Activated CD4-positive, alpha-beta memory T cell treated with anti-CD3 and anti-CD28 coated beads, Interleukin-2, amount 10 ng/mL, durations not matched to agents 7 days and 5 days (primary cell): ENCODE results near the gene ILF3. TPM values are rescaled to one million over a fixed set of nuclear protein-coding genes. Genes with fewer than 3 reads are reported as not detected.

Experiments
- CTCF ChIA-PET: fragments of 350-600 bp; sonication (Branson Sonifier 250); formaldehyde crosslinking; loops from one replicate; lab custom pipeline; 2021; ENCODE audit warnings: antibody characterized with exemption, inconsistent platforms; lab: Charles Lee
- POLR2A ChIA-PET: fragments of 350-600 bp; sonication (Branson Sonifier 250); formaldehyde crosslinking; loops from one replicate; lab custom pipeline; 2021; ENCODE audit warnings: antibody characterized with exemption; lab: Charles Lee
- DNase-seq: peaks from one replicate; pipeline ENCODE4 v3.0.0-alpha.2; 2020
- H3K27ac Mint-ChIP-seq: one replicate; pipeline ENCODE4 v1.8.0; 2021; ENCODE audit warnings: mild to moderate bottlenecking, mixed read lengths
- H3K27me3 Mint-ChIP-seq: one replicate; pipeline ENCODE4 v1.8.0; 2021; ENCODE audit warnings: mixed read lengths
- H3K36me3 Mint-ChIP-seq: one replicate; pipeline ENCODE4 v1.8.0; 2021; ENCODE audit warnings: low read depth, mixed read lengths
- H3K4me1 Mint-ChIP-seq: one replicate; pipeline ENCODE4 v1.8.0; 2021; ENCODE audit warnings: mixed read lengths
- H3K4me3 Mint-ChIP-seq: one replicate; pipeline ENCODE4 v1.8.0; 2021; ENCODE audit warnings: mild to moderate bottlenecking, mixed read lengths
- H3K9me3 Mint-ChIP-seq: one replicate; pipeline ENCODE4 v1.8.0; 2021; ENCODE audit warnings: mixed read lengths
- total RNA-seq, 2 experiments: library from RNA; stranded (reverse); gene quantifications; one replicate each; pipeline ENCODE4 v1.2.3, GENCODE V29; 2021

ILF3 gene
- total RNA-seq, 2 experiments from 2014 or later = 301 to 324 TPM

- peaks cover 69% of the 10 kb centered on the region for H3K36me3 Mint-ChIP-seq
- DNase-seq = no peak
- H3K9me3 Mint-ChIP-seq = no peaks in the 10 kb centered on the region
- H3K4me3 Mint-ChIP-seq = no peak overlapping the region
- POLR2A ChIA-PET = interaction anchor here (1.6 kb wide), 1 partner anchor 18 kb away, joined by 4 read pairs; no protein-coding TSS in a partner anchor
- CTCF ChIA-PET = interaction anchor here (1.1 to 1.3 kb wide), 2 partner anchors 20 to 110 kb away, joined by 3 read pairs; no protein-coding TSS in a partner anchor
- no peak overlapping the region for H3K27ac Mint-ChIP-seq
- no peaks in the 10 kb centered on the region for H3K27me3 Mint-ChIP-seq
- H3K4me1 Mint-ChIP-seq = no peaks in the 10 kb centered on the region
These were observed 25.6 kb downstream of the ILF3 start for GRCh38 chr19:10679743-10680142.

DNA sequence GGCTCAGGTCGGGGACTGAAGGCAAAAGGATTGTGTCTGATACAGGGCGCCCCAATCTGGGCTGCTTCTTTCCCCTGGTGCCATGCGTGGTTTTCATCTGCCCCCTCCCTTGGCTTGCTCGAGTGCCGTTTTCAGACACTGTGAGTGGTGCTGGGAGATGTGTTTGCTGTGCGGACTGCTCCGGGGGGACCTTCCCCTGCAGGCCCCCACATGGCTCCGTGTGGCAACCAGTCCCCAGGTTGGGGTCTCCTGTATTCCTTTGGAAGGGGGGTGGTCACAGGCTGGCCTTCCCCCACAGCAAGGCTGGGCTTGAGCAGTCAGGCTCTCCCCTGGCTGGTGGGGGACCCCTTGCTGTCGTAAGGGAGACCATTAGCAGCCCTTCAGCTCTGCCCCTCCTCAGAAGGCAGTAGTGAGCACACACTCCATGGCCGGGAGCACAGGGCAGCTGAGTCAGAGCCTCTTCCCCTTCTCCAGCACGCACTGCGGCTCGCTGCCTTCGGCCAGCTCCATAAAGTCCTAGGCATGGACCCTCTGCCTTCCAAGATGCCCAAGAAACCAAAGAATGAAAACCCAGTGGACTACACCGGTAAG is 26.5 kb downstream of the ILF3 start:
- POLR2A ChIA-PET = interaction anchor here (1.0 kb wide), 1 partner anchor 15 kb away, joined by 6 read pairs; no protein-coding TSS in a partner anchor

GRCh38 chr19:10681658-10682057 is 27.5 kb downstream of the ILF3 start:
- H3K27me3 Mint-ChIP-seq = no peaks in the 10 kb centered on the region
- no peak overlapping the region for H3K27ac Mint-ChIP-seq
- no peak overlapping the region for H3K4me3 Mint-ChIP-seq
- CTCF ChIA-PET = no interaction called here
- peaks cover 74% of the 10 kb centered on the region for H3K36me3 Mint-ChIP-seq
- H3K9me3 Mint-ChIP-seq = no peaks in the 10 kb centered on the region
- no peaks in the 10 kb centered on the region for H3K4me1 Mint-ChIP-seq
- POLR2A ChIA-PET = interaction anchor here (1.0 to 1.5 kb wide), 2 partner anchors 10 to 14 kb away, joined by 4 to 6 read pairs; no protein-coding TSS in a partner anchor
- DNase-seq = no peak

More for the DNA sequence above, 26.5 kb downstream of the ILF3 start:
- H3K27me3 Mint-ChIP-seq = no peaks in the 10 kb centered on the region
- CTCF ChIA-PET = no interaction called here
- no peaks in the 10 kb centered on the region for H3K9me3 Mint-ChIP-seq
- H3K4me3 Mint-ChIP-seq = no peak overlapping the region
- DNase-seq = no peak
- H3K36me3 Mint-ChIP-seq = peaks cover 71% of the 10 kb centered on the region
- no peak overlapping the region for H3K27ac Mint-ChIP-seq
- no peaks in the 10 kb centered on the region for H3K4me1 Mint-ChIP-seq

DNA sequence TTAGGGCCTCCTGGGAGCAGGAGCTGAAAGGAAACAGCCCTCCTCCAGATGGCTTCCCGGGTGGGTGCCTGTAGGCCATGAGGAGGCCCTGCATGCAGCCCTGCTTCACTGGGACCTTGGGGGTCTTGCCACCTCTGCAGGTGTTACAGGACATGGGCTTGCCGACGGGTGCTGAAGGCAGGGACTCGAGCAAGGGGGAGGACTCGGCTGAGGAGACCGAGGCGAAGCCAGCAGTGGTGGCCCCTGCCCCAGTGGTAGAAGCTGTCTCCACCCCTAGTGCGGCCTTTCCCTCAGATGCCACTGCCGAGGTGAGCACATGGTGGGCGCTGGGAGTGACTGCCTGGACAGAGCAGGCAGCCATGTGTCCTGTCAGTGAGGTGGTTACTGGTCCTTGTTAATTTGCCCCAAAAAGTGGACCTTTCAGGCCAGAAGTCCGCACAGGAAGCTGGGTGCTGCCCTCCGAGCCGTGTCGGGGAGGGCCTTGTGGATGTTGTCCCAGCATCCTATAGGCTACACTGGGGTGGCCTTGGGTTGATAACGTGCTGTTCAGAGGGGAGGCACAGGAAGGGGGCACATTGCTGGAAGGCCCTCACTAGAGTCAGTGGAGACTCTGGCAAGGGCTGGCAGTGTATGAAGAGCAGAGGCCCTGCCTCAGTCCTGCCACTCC is 28.4 kb downstream of the ILF3 start:
- H3K27ac Mint-ChIP-seq = no peak overlapping the region
- DNase-seq = no peak
- peaks cover 72% of the 10 kb centered on the region for H3K36me3 Mint-ChIP-seq
- H3K4me3 Mint-ChIP-seq = no peak overlapping the region
- H3K9me3 Mint-ChIP-seq = no peaks in the 10 kb centered on the region
- CTCF ChIA-PET = no interaction called here
- H3K4me1 Mint-ChIP-seq = no peaks in the 10 kb centered on the region
- POLR2A ChIA-PET = interaction anchor here (0.9 to 1.5 kb wide), 2 partner anchors 11 to 13 kb away, joined by 4 read pairs; no protein-coding TSS in a partner anchor
- H3K27me3 Mint-ChIP-seq = no peaks in the 10 kb centered on the region

GRCh38 chr19:10683064-10683426 is 28.9 kb downstream of the ILF3 start:
- Mint-ChIP-seq H3K9me3 (no peaks in the 10 kb centered on the region), H3K27me3 (no peaks in the 10 kb centered on the region), H3K4me3 (no peak overlapping the region), H3K27ac (no peak overlapping the region), H3K36me3 (peaks cover 72% of the 10 kb centered on the region), H3K4me1 (no peaks in the 10 kb centered on the region)
- POLR2A ChIA-PET = interaction anchor here (0.9 to 1.5 kb wide), 2 partner anchors 11 to 13 kb away, joined by 4 read pairs; no protein-coding TSS in a partner anchor
- DNase-seq = no peak
- CTCF ChIA-PET = no interaction called here

DNA sequence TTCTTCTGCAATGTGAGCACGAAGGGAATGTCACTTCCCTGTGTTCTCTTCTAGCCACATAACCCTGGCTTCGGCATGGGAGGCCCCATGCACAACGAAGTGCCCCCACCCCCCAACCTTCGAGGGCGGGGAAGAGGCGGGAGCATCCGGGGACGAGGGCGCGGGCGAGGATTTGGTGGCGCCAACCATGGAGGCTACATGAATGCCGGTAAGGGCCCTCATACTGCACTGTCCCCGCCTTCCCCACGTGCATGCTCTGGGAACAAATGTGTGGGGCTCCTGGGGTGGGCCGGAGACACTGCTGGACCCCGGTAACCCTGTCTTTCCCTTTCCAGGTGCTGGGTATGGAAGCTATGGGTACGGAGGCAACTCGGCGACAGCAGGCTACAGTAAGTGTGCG is 29.4 kb downstream of the ILF3 start:
- H3K4me1 Mint-ChIP-seq = no peaks in the 10 kb centered on the region
- H3K27me3 Mint-ChIP-seq = no peaks in the 10 kb centered on the region
- ChIA-PET POLR2A (no interaction called here), CTCF (no interaction called here)
- peaks cover 71% of the 10 kb centered on the region for H3K36me3 Mint-ChIP-seq
- H3K4me3 Mint-ChIP-seq = no peak overlapping the region
- H3K27ac Mint-ChIP-seq = no peak overlapping the region
- DNase-seq = no peak
- no peaks in the 10 kb centered on the region for H3K9me3 Mint-ChIP-seq

GRCh38 chr19:10685210-10685609 is 31.1 kb downstream of the ILF3 start:
- ChIA-PET CTCF (no interaction called here), POLR2A (interaction anchor here (1.1 kb wide), 1 partner anchor 10 kb away, joined by 3 read pairs; no protein-coding TSS in a partner anchor)
- Mint-ChIP-seq H3K27me3 (no peaks in the 10 kb centered on the region), H3K9me3 (no peaks in the 10 kb centered on the region), H3K27ac (no peak overlapping the region), H3K4me3 (no peak overlapping the region), H3K4me1 (no peaks in the 10 kb centered on the region), H3K36me3 (peaks cover 69% of the 10 kb centered on the region)
- DNase-seq = no peak

DNA sequence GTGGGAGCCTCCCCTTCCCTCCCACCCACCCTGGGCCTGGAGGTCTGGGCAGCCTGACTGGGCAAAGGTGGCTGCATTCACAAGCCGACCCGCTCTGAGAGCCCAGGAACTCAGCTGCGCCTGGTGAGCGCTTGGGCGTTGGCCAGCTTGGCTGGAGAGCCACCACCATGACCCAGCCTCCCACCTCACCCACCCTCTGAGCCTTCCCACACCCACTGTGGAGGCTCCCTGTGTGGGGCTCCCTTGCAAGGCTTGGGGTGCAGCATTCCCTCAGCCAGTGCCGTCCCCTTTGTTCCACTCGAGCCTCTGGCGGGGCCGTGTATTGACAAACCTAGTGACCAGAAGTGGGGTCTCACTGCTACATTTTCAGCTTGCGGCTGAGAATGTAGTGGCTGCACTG is 32.0 kb downstream of the ILF3 start:
- no peaks in the 10 kb centered on the region for H3K9me3 Mint-ChIP-seq
- no peaks in the 10 kb centered on the region for H3K27me3 Mint-ChIP-seq
- no peak overlapping the region for H3K27ac Mint-ChIP-seq
- H3K36me3 Mint-ChIP-seq = peaks cover 74% of the 10 kb centered on the region
- ChIA-PET POLR2A (interaction anchor here (1.3 kb wide), 1 partner anchor 106 kb away, joined by 3 read pairs; no protein-coding TSS in a partner anchor), CTCF (interaction anchor here (0.6 kb wide), 1 partner anchor 42 kb away, joined by 4 read pairs; no protein-coding TSS in a partner anchor)
- H3K4me1 Mint-ChIP-seq = no peaks in the 10 kb centered on the region
- no peak overlapping the region for H3K4me3 Mint-ChIP-seq
- DNase-seq = no peak

DNA sequence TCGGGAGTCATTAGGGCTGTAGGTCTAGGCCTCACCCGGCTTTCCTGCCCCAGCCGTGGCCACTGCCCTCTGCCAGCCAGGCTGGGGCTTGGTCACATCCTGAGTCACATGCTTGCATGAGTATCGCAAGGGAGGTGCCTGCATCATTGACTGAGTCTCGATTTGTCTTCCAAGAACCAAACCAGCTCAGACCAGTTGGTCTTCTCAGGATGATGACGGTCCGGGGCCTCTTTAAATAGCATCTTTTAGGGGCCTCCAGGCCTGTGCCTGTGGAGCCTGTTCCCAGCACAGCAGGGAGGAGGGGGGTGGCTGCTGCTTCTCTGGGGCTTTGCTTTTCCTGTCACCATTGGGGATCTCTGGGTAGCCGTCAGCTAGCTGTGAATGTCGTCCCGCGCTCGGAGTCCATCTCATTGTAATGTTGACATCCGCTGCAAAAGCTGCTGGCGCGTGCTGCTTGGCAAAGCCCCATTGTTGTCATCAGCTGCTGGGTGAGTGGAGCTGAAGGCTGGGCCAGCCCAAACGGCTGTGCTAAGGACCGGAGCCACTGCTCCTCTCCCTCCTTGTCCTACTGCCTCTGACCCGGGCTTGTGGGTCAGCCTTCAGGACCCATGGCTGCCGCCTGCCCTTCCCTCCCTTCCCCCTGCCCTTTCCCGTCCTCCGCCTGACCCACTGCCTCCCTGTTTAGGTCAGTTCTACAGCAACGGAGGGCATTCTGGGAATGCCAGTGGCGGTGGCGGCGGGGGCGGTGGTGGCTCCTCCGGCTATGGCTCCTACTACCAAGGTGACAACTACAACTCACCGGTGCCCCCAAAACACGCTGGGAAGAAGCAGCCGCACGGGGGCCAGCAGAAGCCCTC is 32.7 kb downstream of the ILF3 start:
- CTCF ChIA-PET = no interaction called here
- H3K4me3 Mint-ChIP-seq = no peak overlapping the region
- no peak overlapping the region for H3K27ac Mint-ChIP-seq
- no peaks in the 10 kb centered on the region for H3K4me1 Mint-ChIP-seq
- DNase-seq = no peak
- H3K36me3 Mint-ChIP-seq = peaks cover 74% of the 10 kb centered on the region
- POLR2A ChIA-PET = interaction anchor here (1.2 to 1.3 kb wide), 2 partner anchors 15 to 107 kb away, joined by 3 read pairs; no protein-coding TSS in a partner anchor
- no peaks in the 10 kb centered on the region for H3K9me3 Mint-ChIP-seq
- no peaks in the 10 kb centered on the region for H3K27me3 Mint-ChIP-seq

DNA sequence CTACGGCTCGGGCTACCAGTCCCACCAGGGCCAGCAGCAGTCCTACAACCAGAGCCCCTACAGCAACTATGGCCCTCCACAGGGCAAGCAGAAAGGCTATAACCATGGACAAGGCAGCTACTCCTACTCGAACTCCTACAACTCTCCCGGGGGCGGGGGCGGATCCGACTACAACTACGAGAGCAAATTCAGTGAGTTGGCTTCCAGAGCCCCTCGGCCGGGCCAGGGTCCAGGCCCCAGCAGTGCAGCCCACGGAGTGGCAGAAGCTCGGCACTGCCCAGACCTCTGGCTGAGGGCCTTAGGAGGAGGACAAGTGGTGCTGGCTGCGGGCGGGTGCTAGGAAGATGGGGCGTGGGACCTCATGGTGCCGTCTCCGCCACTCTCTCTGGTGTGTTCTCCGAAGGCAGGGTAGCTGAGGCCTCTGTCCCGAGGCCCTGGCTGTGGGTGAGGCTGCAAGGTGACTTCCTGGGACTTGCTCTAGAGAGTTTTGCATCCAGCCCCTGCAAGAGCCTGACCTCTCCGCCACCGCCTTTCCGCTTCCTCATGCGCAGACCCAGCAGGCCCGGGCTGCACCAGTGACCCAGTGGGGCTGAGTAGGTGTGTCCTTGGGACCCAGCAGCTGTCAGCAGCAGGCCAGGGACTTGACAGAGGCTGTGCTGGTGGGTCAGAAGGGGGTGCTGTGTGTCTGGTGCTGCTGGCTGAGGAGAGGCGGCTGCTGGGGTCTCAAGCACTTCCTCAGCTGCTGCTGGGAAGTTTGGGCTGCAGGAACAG is 33.6 kb downstream of the ILF3 start:
- Mint-ChIP-seq H3K4me1 (no peaks in the 10 kb centered on the region), H3K36me3 (peaks cover 75% of the 10 kb centered on the region), H3K27ac (no peak overlapping the region), H3K9me3 (no peaks in the 10 kb centered on the region), H3K4me3 (no peak overlapping the region), H3K27me3 (no peaks in the 10 kb centered on the region)
- POLR2A ChIA-PET = interaction anchor here (1.1 to 1.3 kb wide), 3 partner anchors 16 to 108 kb away, joined by 3 read pairs; no protein-coding TSS in a partner anchor
- CTCF ChIA-PET = interaction anchor here (0.9 kb wide), 1 partner anchor 15 kb away, joined by 5 read pairs; no protein-coding TSS in a partner anchor
- DNase-seq = no peak

GRCh38 chr19:10688545-10689280 is 34.6 kb downstream of the ILF3 start:
- H3K27ac Mint-ChIP-seq = no peak overlapping the region
- ChIA-PET CTCF (interaction anchor here (0.9 to 1.1 kb wide), 2 partner anchors 12 to 14 kb away, joined by 4 to 5 read pairs; partner anchors contain the start of gene QTRT1), POLR2A (interaction anchor here (1.1 kb wide), 1 partner anchor 39 kb away, joined by 3 read pairs; no protein-coding TSS in a partner anchor)
- no peak overlapping the region for H3K4me3 Mint-ChIP-seq
- no peaks in the 10 kb centered on the region for H3K9me3 Mint-ChIP-seq
- DNase-seq = no peak
- peaks cover 75% of the 10 kb centered on the region for H3K36me3 Mint-ChIP-seq
- H3K4me1 Mint-ChIP-seq = no peaks in the 10 kb centered on the region
- no peaks in the 10 kb centered on the region for H3K27me3 Mint-ChIP-seq
